Measurements from ENCODE around the gene PLXNA2.

PLXNA2 gene

DNA sequence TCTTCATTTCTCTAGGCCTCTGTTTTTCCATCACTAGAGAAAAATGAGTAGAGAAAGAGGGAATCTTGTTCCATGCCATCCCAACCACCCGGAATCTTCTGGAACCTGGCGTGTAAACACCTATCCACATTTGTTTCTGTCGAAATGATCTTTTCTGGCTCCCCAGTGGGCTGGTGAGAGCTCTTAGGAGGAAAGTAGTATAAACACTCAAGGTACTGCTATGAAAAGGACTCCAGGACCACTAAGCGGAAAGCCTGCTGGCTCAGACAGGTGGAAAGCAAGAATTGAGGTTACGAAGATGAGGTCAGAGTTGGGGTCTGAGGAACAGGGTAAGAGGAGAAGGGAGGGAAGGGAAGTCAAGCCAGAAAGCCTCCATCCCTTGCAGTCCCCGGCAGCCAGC is 90.8 kb downstream of the PLXNA2 start:
- Mint-ChIP-seq H3K4me1 (no peaks in the 10 kb centered on the region), H3K4me3 (no peak overlapping the region), H3K9me3 (no peaks in the 10 kb centered on the region), H3K27ac (no peak overlapping the region), H3K27me3 (no peaks in the 10 kb centered on the region)
- ATAC-seq = no peak
- no peak for DNase-seq

DNA sequence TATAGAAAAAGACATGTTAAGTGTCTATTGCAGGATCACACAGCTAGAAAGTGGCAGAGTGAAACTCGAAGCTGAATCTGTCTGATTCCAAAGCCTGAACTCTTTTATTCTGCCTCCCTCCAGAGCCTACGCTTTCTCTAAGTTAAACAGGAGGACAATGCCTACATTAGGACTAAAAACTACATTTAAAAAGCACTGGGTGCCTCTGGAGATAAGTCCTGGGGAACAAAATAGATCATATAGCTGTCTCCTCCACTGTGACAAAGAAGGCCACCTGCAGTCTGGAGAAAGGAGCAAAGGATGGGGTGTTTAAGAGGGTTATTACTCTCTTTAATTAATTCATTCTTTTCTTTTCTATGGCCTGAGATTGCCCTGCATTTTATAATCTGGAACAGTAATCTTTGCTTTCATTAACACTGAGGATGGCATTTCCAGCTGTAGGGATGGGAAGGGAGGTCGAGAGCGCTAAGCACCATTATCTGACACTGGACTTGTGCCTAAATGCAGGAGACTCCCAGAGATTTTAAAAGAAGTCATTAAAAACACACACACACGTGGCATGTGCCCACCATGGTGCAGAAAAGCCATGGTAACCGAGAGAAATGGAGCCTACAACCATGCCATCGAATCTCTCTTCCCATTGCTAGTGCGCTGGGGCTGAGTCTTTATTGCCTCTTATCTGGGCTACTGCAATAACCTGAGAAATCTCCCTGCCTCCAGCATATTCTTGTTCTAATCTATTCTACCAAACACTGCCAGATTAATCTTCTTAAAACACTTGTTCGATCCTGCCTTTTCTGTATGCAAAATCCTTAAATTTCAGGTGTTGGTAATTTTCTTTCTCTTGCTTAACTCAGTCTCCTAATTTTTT is 92.2 kb downstream of the PLXNA2 start:
- ATAC-seq (no peak), DNase-seq (no peak)
- no peaks in the 10 kb centered on the region for H3K4me1 Mint-ChIP-seq
- no peaks in the 10 kb centered on the region for H3K9me3 Mint-ChIP-seq
- no peak overlapping the region for H3K4me3 Mint-ChIP-seq
- no peak overlapping the region for H3K27ac Mint-ChIP-seq
- H3K27me3 Mint-ChIP-seq = no peaks in the 10 kb centered on the region

DNA sequence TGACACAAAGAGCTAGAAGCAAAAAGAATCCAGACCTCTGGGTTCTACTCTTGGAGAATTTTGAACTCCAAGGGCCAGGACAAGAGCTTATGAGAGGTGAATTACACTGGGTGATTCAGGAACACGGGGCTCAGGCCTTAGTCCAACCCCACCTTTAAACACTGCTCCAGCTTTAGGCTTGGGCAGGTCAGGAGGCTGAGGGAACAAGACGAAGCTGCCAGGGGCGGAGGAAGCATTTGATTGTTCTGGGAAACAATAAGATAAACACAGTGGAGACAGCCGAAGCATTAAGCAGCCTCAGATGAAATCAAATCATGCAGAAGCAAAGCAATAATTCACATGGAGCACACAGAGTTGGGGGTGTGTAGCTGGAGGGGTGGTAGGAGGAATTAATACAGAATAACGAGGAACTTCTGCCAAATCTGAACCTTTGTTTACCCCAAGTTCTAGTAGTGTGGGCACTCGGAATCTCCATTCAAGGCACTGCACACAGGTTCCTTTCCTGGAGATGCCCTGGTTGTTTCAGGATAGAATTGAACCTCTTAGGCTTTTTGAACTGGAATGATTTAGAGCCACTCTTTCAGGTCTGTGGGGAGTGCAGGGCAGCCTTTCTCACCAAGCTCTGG is 93.2 kb downstream of the PLXNA2 start:
- Mint-ChIP-seq H3K27ac (no peak overlapping the region), H3K4me1 (no peaks in the 10 kb centered on the region), H3K27me3 (no peaks in the 10 kb centered on the region), H3K4me3 (no peak overlapping the region), H3K9me3 (no peaks in the 10 kb centered on the region)
- no peak for DNase-seq
- ATAC-seq = no peak

DNA sequence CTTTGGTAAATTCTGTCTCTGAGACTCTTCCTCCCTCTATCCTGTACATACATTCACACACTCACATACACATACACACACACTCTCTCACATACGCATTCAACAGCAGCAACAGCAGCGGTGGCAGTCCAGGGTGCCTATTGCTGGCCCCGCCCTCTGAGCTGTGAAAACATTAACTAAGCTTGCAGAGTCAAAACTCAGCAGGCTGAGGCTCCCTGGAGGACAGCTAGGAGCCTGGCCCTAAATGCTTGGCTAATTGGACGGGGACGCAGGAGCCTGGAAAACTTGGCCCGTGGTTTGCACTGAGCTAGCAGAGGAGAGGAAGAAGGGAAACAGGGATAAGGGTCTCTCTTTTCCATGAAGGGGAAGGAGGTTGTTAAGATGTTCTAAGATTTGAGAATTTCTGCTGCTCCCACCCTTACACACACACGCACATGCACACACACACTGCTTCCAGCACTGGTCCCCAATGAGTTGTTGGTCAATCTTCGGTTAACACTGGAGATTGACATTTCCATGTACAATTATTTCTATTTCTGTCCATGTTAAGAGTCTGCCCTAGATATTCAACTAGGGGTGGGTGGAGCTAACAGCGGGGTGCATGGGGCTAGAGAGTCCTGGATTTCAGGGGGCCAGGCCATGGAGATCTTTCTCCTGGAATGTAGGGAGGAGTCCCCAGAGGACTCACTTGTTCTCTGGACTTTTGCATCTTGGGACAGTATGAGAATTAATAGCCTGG is 94.2 kb downstream of the PLXNA2 start:
- Mint-ChIP-seq H3K4me3 (no peak overlapping the region), H3K27ac (no peak overlapping the region), H3K4me1 (no peaks in the 10 kb centered on the region), H3K9me3 (no peaks in the 10 kb centered on the region), H3K27me3 (no peaks in the 10 kb centered on the region)
- DNase-seq = no peak
- ATAC-seq = no peak

DNA sequence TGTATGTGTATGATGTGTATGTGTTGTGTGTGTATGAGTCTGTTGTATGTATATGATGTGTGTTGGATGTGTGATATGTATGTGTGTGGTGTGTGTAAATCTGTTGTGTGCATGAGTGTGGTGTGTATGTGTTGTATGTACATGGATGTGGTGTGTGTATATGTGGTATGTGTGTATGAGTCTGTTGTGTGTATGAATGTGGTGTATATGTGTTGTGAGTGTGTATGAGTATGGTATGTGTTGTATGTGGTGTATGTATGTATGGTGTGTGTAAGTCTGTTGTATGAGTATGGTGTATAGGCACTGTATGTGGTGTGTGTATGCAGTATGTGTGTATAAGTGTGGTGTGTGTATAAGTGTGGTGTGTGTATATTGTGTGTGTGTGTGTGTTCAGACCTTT is 95.0 kb downstream of the PLXNA2 start:
- H3K27ac Mint-ChIP-seq = no peak overlapping the region
- no peaks in the 10 kb centered on the region for H3K9me3 Mint-ChIP-seq
- ATAC-seq (no peak), DNase-seq (no peak)
- H3K4me3 Mint-ChIP-seq = no peak overlapping the region
- H3K27me3 Mint-ChIP-seq = no peaks in the 10 kb centered on the region
- no peaks in the 10 kb centered on the region for H3K4me1 Mint-ChIP-seq

DNA sequence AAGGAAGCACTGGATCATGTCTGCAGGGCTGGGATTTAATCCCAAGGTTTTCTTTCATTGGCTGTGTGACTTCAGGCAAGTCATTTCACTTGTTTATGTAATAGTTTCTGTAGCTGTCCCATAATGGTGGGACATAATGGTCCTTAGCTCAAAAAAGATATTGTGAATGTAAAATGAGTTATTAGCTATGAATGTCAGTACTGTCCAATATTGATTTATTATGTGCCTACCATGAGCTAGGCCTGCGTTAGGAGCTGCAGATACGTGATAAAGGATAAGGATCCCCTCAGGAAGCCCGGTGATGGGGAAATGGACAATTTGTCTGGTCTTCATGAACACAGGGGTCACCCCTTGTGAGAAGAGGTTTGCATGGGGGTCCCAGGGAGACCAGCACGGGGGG is 95.8 kb downstream of the PLXNA2 start:
- Mint-ChIP-seq H3K27me3 (no peaks in the 10 kb centered on the region), H3K27ac (no peak overlapping the region), H3K4me3 (no peak overlapping the region), H3K9me3 (no peaks in the 10 kb centered on the region), H3K4me1 (no peaks in the 10 kb centered on the region)
- DNase-seq (no peak), ATAC-seq (no peak)

DNA sequence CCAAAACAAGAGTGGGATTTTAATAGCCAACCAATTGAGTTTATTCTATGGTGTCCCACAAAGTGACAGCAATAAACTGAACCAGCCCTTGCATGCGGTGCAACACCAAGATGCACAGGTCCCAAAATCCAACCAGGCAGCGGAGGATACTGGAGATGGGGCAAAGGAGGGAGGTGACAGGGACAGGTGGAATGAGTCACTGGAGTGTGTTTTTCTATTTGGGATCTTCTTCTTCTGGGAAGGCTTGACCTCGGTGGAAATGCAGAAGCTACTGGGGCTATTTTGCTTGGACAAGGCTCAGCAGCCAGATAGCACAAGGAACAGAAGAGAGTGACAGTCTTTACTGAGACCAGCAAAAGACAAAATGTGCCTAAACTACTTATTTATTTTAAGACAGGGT is 97.5 kb downstream of the PLXNA2 start:
- DNase-seq (no peak), ATAC-seq (no peak)
- Mint-ChIP-seq H3K27me3 (no peaks in the 10 kb centered on the region), H3K4me1 (no peaks in the 10 kb centered on the region), H3K4me3 (no peak overlapping the region), H3K9me3 (no peaks in the 10 kb centered on the region), H3K27ac (no peak overlapping the region)

DNA sequence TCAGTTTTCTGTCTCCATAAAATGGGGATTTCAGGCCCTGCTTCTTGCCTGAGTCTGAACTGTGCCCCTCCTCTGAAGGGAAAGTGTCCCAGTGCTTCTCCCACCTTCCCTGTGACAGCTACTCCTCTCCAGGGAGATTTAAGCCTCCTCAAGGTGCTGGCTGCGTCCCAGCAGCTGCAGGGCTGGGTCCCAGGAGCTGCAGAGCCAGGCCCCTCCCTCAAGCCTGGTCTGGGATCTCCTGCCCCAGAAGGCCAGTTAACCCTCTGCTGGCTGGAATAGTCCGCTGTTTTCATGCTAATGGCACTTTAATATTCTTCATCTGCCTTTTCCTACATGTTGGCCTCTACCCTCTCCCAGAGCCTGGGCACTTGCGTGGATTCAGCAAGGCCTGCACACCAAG is 99.0 kb downstream of the PLXNA2 start:
- DNase-seq (no peak), ATAC-seq (no peak)
- H3K4me1 Mint-ChIP-seq = no peaks in the 10 kb centered on the region
- no peaks in the 10 kb centered on the region for H3K9me3 Mint-ChIP-seq
- H3K27ac Mint-ChIP-seq = no peak overlapping the region
- H3K4me3 Mint-ChIP-seq = no peak overlapping the region
- no peaks in the 10 kb centered on the region for H3K27me3 Mint-ChIP-seq

DNA sequence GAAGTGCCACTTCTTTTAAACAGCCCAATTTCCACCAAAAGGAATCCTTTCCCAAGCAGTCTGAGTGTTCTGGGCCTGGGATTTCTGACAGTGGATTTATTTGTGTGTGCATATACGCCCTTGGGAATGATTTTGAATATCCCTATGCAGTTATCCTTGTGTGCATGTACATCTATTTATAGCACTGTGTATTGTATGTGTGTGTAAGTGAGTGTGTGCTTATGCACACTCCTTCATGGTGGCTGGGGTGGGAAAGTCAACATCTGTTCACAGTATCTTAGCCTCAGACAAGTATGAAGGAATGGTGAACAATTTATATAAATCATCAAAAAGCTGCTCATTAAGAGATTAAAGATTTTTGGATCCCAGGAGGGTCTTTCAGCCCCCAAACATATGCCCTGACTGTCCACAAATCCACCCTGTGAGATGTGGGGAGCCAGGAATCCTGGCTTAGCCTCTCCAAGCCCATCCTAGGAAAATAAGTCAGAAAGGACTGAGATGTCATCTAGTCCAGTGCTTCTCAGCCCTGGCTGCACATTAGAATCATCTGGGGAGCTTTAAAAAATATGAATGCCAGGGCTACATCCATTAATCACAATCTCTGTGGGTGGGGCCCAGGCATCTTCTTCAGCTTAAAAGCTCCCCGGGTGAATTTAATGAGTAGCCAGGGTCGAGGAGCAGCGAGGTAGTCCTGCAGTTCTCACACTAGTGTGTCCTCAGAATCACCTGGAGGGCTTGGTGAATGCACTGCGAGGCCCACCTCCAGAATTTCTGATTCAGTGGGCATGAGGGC is 101.4 kb downstream of the PLXNA2 start:
- no peaks in the 10 kb centered on the region for H3K4me1 Mint-ChIP-seq
- ATAC-seq = no peak
- H3K9me3 Mint-ChIP-seq = no peaks in the 10 kb centered on the region

DNA sequence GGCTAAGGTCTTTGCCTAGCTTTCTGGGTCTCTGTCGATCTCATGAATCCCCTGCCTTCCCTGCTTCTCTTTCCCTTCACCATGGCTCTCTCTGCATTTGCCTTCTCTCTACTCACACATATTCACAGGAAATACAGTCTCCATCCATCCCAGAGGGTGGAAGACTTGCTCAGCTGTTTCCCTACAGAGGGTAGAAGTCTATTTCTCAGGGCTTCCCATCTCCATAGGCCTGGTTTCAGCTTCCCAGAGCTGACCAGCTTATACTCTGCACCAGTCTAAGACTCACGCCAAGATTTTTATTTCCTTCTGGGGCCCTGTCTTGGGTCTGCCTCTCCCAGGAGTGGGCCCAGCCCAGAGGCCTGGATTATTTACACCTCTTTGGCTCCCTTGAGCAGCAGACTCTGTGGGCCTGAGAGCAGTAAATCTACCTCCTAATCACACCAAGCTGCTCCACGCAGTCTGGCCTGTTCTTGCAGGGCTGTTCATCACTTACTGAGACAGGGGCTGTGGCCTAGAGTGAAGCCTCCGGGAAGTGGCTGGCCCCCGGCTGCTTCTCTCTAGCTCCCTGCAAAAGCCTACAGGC is 102.5 kb downstream of the PLXNA2 start:
- Mint-ChIP-seq H3K4me3 (no peak overlapping the region), H3K27me3 (no peaks in the 10 kb centered on the region), H3K27ac (no peak overlapping the region), H3K9me3 (no peaks in the 10 kb centered on the region), H3K4me1 (no peaks in the 10 kb centered on the region)
- ATAC-seq (peak; percentile 40), DNase-seq (no peak)

More for the DNA sequence above, 101.4 kb downstream of the PLXNA2 start:
- H3K27ac Mint-ChIP-seq = no peak overlapping the region
- H3K27me3 Mint-ChIP-seq = no peaks in the 10 kb centered on the region
- no peak overlapping the region for H3K4me3 Mint-ChIP-seq
- DNase-seq = no peak

DNA sequence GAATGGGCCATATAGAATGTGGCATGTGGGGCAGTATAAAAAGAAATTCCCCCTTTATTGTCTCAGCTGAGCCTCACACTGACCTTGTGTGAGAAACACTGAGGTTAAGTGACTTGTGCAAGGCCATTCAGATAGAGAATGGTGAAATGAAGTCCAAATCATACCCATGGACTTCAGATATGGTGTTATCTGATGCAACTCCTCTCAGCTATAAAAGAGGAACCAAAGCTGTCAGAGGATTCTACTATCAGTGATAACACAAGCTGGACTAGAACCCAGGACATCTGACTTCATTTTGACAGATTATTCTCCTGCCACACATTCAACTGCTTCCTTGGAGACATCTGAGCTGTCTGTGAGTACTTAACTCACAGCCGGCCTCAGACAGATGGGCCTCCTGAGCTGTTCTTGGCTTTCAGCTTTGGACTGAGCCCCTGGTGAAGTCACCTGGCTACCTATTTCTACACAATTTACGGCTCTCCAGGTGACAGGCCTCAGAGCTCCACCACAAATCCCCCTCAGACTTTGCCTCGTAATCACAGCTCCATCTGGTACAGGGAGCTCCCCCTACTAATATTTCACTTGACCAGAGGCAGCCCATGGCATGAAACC is 104.6 kb downstream of the PLXNA2 start:
- no peak overlapping the region for H3K4me3 Mint-ChIP-seq

DNA sequence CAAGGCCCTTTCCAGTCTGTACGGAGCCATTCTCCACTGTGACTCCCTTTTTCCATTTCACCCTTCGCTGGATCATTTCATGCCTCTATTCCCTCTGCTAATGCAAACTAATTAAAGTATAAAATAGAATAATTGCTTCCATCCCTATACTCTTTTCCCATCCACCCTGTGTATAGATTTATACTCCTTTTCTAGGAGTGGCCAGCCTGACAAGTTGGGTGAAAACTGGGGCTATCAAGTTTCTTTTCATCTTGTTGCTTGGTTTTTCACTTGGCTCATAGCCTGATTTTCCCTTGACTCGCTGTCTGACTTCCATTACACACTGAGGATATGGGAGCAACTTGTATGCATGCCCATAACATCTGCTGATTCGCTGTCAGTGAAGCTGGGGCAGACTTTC is 107.0 kb downstream of the PLXNA2 start:
- no peak overlapping the region for H3K4me3 Mint-ChIP-seq
- no peak overlapping the region for H3K27ac Mint-ChIP-seq
- ATAC-seq (no peak), DNase-seq (no peak)
- peaks cover under 1% of the 10 kb centered on the region for H3K27me3 Mint-ChIP-seq
- H3K9me3 Mint-ChIP-seq = no peaks in the 10 kb centered on the region
- peaks cover 2% of the 10 kb centered on the region for H3K4me1 Mint-ChIP-seq

More for the DNA sequence above, 104.6 kb downstream of the PLXNA2 start:
- H3K4me1 Mint-ChIP-seq = no peaks in the 10 kb centered on the region
- no peaks in the 10 kb centered on the region for H3K27me3 Mint-ChIP-seq
- no peak for DNase-seq
- H3K9me3 Mint-ChIP-seq = no peaks in the 10 kb centered on the region
- no peak overlapping the region for H3K27ac Mint-ChIP-seq
- no peak for ATAC-seq

DNA sequence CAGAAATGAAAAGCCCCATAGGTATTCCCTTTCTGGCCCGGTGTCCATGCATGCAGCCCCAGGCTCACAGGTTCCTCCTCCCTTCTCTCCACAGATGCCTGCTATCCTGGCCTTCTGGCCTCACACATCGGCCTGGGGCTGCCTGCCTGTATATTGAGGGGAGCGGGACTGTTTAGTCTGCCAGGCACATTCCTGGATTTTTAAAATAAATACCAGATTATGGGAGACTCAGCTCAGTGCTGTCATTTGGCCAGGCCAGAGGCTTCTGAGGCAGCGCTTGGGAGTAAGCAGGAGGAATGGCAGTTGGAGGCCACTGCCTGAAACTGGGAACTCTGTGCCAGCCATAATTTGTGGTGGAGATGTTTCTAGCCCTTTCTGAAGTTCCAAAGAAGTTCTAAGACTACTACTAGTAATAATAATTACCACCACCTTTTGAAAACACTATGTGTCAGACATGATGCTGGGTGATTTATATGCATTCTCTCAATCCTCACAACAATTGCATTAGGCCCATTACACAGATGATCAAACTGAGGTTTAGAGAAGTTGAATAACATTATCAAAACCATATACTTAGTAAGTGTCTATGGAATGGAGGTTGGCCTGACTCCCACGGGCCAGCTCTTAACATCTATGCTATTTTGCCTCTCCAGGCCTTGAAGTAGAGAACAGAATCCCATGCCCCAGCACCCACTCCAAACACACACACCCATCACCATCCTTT is 107.6 kb downstream of the PLXNA2 start:
- Mint-ChIP-seq H3K27me3 (peaks cover 6% of the 10 kb centered on the region), H3K27ac (no peak overlapping the region), H3K4me1 (peaks cover 8% of the 10 kb centered on the region), H3K4me3 (no peak overlapping the region), H3K9me3 (no peaks in the 10 kb centered on the region)
- DNase-seq = no peak
- no peak for ATAC-seq

DNA sequence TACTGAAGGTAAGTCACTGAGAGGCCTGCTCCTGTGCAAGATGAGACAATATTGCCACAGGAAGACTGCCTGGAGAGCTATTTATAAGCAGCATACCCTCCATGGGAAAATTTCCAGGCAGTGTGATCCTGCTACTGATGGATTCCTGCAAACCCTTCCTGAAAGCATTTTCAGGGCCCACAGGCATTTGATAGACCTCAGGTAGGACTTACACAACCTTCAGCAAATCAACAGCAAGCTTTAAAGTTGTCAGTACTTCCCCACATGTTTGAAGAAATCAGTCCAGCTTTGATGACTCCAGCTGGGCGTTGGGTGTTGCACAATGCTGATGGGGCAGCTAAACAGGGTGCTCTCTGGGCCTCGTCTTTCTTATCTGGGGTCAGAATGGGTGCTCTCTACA is 108.8 kb downstream of the PLXNA2 start:
- no peak for ATAC-seq
- no peak for DNase-seq
- peaks cover 18% of the 10 kb centered on the region for H3K27me3 Mint-ChIP-seq
- H3K27ac Mint-ChIP-seq = no peak overlapping the region
- no peaks in the 10 kb centered on the region for H3K9me3 Mint-ChIP-seq
- no peak overlapping the region for H3K4me3 Mint-ChIP-seq
- peaks cover 8% of the 10 kb centered on the region for H3K4me1 Mint-ChIP-seq

Data from stimulated activated naive CD8-positive, alpha-beta T cell treated with anti-CD3 and anti-CD28 coated beads, Interleukin-15, amount 100 ng/mL, for 72 hours (primary cell).